Umbilical cord (tissue), 2 donors: ENCODE results near the gene ADAD1. TPM values are rescaled to one million over a fixed set of nuclear protein-coding genes. Genes with fewer than 3 reads are reported as not detected.
"Not testable (repeated sequence)": the region's sequence is repeated elsewhere in the genome, so short reads cannot be mapped to it uniquely, and the experiment has no call there.

Source experiments
- DNase-seq: peaks from one replicate; pipeline ENCODE4 v3.0.0-alpha.2; 2015; ENCODE audit warnings: low spot score
- total RNA-seq: library from RNA; depleted of rRNA; stranded (reverse); fragments of >200 nt; gene quantifications from one replicate; pipeline ENCODE4 v1.2.3, GENCODE V29; 2014; ENCODE audit warnings: low replicate concordance; ENCODE audit not compliant: insufficient read depth

Gene ADAD1
- not detected for total RNA-seq

DNA sequence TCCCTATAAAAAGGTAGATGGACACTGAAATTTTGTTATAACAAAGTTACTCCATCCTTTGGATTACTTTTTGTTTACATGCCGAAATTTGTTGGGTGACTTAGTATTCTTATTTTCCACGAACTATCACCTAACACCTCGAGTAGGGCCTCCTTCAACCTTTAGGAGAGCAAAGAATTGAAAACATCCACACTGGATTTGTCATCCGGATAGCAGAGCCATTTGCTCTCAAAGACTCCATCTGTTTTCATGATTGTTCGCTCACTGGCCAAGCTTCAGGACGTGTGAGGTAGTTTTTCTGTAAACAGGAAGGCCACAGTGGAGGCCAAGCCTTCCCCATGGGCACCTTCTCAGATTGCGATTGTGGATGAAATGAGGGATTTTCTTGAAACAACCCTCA lies at the start of gene ADAD1:
ADAD1 (plus strand) TSS at position 301 of the 400 bp plus-strand sequence. CDS start 1,059 bp downstream, outside the sequence.
- DNase-seq: no peak

DNA sequence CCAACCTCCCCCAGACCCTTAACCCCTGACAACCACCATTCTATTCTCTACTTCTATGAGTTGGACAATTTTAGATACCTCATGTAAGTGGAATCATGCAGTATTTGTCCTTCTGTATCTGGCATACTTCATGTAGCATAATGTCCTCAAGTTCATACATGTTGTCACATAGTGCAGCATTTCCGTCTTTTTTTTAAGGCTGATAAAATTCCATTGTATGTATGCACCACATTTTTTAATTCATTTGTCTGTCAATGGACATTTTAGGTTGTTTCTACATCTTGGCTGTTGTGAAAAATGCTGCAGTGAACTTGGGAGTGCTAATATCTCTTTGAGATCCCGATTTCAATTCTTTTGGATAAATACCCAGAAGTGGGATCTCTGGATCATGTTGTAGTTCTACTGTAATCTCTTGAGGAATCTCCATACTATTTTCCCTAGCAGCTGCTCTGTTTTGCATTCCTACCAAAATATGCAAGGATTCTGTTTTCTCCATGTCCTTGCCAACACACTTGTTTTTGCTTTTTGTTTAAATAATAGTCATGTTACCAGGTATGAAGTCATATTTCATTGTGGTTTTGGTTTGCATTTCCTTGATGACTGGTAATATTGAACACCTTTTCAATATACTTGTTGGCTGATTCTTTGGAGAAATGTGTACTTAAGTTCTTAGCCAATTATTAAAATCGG lies 48.8 kb upstream of the ADAD1 start:
- DNase-seq: peak; percentile 2

DNA sequence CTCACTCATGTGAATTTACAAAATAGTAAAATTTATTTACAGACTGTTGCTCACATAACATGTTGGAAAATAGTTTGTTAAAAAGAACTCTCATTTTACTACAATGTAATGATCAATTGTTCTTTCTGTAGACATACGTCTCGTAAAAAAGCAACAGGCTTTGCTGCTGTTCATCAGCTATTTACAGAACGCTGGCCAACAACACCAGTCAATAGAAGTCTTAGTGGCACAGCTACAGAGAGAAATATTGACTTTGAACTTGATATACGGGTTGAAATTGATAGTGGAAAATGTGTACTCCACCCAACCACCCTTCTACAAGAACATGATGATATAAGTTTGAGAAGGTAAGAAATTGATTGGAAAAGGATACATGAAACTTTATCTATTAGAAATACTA lies 47.6 kb upstream of the ADAD1 start:
- DNase-seq: no peak

DNA sequence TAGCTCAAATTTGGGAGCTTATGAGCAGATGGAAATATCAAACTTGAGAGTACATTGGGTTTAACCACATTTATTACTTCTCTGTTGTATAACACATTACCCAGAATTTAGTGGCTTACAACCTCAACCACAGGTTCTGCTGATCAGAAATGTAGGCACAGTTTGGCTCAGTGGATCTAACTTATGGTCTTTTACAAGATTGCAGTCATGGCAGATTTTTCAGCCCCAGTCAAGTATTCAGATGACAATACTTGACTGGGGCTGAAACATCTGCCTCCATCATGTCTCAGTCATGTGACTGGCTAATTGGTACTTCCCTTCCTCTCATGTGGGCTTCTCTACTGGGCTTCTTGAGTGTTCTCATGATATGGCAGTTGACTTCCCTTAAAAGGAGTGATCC lies 44.0 kb upstream of the ADAD1 start:
- no peak for DNase-seq

DNA sequence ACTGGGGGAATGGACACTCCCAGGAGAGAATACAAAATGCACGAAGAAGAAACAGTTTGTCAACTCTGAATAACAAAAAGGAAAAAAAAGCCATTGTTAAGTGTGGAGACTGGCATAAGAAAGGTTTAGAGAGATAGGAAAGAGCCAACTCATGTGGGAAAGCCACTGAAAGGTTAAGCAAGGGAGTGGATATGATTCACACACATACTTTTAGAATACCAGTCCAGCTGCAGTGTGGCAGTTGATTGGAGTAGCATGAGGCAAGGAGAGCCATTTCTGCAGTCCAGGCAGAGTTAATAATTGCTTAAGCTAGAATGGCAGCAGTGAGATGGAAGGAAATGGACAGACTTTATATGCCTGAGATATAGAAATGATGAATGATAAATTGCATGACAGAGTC lies 36.9 kb upstream of the ADAD1 start:
- no peak for DNase-seq

DNA sequence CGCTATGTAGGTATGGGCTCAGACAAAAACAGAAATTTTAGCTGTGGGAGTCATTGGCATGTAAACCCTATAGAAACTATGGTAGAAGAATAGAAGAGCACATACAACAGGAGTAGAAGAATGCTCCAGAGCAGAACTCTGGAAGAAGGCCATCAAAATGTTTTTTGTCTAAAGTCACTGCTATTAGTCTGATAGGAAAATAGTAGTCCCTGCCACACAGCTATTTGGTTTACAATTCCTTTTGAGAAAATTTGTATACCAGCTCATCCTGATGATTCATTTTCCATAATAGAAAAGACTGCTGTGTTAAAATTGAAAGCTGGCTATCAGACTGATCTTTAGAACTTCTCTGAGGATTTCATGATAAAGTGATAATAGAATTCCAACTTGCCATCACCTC lies 32.8 kb upstream of the ADAD1 start:
- no peak for DNase-seq

DNA sequence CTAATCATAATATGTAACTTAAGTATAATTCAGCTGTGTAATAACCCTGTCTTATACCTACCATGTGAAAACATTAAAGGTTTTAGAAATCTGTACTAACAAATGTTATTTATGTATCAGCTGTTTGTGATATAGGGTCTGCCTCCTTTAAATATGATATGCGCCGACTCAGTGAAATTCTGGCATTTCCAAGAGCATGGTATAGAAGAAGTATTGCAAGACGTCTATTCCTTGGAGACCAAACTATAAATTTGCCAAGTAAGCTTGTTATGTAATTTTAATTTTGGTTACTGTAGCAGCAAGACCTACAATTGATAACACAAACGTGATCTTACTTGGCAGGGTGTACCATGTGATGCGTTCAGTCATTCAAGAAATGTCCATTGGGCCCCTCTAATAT lies 32.3 kb upstream of the ADAD1 start:
- no peak for DNase-seq

DNA sequence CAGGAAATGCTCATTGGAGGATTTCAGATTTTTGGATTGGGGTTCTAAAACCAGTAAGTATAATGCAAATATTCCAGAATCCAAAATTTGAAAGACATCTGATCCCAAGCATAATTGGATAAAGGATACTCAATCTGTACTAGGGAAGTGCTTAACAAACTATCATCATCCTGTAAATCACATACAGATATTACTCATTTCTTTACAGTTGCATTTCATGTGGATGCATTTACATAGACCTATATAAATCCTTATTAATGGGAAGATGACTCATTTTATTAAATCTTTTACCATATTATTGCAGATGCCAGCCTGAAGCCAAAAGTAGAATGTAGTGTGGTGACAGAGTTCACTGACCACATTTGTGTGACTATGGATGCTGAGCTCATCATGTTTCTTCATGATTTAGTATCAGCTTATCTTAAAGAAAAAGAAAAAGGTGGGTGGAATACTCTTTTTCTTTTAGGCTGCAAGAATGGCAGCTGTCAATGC lies 22.4 kb upstream of the ADAD1 start:
- DNase-seq: no peak

DNA sequence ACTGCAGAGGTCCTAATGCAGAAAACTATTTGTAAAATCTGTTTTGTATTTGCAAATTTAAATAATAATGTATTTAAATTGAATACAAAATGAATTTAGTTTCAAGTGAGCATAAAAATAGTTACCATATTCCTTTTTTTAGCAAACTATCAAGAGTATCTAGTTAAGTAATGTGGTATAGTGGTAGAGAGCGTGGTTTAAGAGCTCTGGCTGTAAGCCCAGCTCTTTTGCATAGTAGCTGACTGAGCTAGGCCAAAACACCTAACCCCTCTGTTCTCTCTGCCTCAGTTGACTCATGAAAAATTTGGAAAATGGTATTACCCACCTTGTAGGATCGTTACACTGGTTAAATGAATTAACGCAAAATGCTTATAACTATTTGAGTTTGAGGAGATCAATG lies 18.1 kb upstream of the ADAD1 start:
- no peak for DNase-seq

DNA sequence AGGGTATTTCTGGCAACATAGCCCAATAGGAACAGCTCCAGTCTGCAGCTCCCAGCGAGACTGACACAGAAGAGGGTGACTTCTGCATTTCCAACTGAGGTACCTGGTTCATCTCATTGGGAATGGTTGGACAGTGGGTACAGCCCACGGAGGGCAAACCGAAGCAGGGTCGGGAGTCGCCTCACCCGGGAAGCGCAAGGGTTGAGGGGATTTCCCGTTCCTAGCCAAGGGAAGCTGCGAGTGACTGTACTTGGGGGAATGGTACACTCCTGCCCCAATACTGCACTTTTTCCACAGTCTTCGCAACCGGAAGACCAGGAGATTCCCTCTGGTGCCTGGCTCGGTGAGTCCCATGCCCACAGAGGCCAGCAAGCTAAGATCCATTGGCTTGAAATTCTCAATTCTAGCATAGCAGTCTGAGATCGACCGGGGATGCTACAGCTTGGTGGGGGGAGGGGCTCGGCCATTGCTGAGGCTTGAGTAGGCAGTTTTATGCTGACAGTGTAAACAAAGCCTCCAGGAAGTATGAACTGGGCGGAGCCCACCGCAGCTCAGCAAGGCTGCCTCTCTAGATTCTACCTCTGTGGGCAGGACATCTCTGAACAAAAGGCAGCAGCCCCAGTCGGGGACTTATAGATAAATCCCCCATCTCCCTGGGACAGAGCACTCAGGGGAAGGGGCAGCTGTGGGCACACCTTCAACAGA lies 14.0 kb upstream of the ADAD1 start:
- no peak for DNase-seq

DNA sequence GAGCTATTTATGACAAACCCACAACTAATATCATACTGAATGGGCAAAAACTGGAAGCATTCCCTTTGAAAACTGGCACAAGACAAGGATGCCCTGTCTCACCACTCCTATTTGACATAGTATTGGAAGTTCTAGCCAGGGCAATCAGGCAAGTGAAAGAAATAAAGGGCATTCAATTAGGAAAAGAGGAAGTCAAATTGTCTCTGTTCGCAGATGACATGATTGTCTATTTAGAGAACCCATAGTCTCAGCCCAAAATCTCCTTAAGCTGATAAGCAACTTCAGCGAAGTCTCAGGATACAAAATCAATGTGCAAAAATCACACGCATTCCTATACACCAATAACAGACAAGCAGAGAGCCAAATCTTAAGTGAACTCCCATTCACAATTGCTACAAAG lies 10.0 kb upstream of the ADAD1 start:
- not testable (repeated sequence) for DNase-seq

DNA sequence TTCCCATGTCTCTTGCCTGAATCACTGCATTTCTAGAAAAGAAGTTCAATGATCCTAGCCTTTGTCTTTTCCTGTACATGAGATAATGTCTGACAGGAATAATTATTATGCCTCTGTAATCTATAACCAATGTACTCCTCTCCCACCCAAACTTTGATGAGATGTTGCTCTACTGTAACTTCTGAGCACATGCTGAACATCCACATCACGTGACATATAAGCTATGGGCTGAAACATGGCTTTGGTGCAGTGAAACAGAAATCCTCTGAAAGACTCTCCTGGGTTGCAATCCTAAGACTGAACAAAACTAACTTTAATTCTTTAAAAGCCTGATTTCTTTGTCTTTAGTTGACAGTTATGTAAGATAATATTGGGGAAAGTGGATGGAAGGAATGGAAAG lies 1.5 kb upstream of the ADAD1 start:
- peak; percentile 12 for DNase-seq

DNA sequence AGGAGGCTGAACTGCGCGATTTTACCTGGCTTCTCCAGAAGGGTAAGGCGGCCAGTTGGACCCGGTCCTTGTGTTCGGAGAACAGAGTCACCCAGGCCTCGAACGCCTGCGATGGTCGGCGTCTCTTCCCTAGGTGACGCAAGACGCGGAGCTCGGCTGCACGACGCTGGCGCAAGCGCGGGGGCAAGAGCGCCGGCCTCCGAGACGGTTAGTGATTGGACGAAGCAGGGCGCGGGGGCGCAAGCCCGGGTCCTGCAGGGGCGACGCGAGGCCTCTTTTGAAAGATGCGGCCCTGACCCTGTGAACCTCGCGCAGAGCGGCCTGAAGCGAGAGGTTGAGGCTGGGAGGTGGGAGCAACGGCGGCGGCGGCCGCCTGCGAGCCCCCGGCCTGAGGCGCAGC lies 428 bp downstream of the ADAD1 start:
- DNase-seq: no peak

DNA sequence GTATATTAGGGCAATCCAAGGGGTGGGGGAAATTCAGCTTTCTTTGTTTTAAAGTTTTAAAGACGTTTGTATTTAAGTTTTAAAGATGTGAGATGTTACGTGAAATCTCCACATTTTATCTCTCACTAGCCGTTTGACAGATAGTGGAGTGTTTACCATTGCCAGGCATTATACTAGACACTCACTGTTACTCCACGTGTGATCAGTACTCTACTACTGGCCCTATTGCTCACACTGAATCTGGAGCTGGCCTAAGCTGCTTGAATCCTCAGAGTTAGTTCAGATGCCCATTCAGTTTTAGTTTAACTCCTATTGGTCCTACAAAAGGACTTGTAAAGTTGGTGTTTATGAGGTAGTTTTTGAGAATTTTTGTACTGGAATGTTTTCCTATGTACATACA lies 4.5 kb downstream of the ADAD1 start:
- peak; percentile 17 for DNase-seq

DNA sequence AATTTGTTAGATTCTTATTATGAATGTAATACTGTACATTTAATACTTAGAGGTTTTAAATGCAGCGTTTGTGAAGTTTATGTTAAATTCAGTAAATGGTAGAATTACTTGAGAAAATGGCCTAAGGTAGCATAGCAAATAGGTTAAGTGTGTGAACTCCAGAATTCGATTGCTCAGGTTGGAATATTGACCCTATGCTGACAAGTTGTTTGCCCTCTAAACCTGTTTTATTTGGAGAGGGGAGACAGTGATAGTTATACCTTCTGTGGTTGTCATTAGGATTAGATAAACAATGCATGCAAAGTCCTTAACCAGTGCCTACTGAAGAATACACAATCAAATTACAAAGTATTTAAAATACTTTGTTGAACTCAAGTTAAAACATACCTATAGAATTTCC lies 5.4 kb downstream of the ADAD1 start:
- DNase-seq: no peak

DNA sequence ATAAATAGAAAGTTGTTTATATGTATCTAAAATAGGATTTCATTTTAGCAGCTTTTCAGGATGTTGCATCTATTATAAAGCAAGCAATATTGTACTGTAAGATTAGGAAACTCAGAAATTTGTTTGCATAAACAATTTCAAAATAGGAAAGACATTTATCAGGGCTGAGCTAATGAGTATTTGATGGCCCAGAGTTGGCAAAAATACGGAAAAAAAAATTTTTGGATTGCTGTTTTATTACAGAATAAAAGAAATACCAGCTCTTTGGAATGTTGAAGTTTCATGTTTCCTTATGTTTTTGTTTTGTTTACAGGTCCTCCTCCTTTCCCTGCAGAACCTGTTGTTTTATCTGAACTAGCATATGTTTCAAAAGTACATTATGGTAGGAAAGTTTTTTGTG lies 14.5 kb downstream of the ADAD1 start:
- DNase-seq: no peak

DNA sequence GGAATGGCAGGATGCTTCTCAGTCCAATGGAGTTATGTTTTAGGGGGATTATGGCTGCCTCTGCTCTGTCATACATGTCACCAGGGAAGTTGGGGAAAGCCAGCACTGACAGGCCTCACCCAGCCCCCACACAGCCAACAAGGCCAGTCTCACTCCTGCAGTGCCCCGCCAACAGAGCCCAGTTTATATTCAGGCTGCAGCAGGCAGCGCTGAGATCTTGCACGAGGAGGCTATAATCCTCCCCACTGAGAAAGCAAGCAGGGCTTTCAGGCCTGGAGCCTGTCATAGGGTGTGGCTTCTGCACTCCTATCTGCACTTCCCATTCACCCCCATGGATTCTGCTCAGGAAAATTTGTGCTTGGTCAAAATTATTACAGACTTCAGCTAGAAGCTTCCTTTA lies 25.1 kb downstream of the ADAD1 start:
- DNase-seq: peak; percentile 62

DNA sequence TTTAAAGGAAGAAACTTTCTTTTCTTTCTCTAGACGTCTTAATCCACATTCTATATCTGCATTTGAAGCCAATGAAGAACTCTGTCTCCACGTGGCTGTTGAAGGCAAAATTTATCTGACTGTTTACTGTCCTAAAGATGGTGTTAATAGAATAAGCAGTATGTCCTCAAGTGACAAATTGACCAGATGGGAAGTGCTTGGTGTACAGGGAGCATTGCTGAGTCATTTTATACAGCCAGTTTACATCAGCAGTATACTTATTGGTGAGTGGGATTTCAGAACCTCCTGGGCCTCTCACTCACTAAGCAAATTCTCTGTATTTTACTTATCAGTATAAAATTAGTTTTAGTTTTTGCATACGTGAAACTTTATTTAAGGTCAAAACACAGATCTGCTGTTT lies 33.7 kb downstream of the ADAD1 start:
- DNase-seq: peak; percentile 50

DNA sequence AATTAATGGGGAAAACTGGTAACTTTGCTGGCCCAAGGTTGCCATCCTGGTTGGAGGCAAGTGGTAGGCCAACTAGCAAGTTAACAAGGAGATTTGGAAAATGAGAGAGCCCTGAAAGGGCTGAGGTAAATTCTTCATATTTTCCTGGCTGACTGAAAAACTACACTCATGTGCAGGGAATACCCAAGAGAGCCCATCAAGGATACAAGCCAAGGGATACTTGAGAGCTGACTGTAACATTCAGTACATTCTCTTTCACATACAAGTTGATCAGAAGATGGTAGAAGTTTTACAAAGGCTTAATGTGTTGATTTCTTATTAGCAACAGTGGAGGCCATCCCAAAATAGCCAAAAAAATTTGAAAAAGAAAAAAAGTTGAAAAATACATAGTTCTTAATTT lies 44.4 kb downstream of the ADAD1 start:
- DNase-seq: no peak

DNA sequence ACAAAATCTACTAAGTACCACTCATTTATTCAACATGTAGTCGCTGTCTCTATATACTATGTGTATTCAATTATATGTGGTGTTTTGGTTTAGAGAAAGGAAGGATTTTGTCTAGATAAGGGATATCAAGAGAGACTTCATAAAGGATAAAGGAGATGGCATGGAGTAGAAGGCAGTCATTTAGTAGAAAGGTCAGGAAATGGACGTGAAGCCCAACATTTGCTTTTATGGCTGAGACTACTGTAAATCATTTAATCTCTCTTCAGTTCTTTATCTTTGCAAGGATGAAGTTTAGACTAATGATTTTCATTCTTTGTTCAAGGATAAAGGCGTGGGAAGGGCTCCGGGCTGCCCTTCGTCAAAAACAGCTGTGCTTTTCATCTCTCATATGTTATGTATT lies 52.5 kb downstream of the ADAD1 start:
- DNase-seq: peak; percentile 91

DNA sequence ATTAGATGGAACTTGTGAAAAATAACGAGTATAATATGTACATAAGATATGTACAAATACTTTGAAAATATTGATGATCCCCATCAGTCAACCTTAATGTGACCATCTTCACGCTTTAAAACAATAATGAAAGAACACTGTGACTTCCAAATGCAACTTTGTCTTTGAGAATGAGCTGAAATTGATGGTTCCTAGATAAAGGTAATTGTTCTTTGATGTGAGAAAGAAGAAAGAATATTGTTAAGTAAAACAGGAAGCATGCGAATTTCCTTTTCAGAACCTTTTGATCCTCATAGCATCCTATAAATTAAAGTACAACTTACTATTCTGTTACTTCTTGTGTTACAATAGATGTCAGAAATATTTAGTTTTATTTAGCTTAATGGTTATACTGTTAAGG lies 55.5 kb downstream of the ADAD1 start:
- DNase-seq: no peak

DNA sequence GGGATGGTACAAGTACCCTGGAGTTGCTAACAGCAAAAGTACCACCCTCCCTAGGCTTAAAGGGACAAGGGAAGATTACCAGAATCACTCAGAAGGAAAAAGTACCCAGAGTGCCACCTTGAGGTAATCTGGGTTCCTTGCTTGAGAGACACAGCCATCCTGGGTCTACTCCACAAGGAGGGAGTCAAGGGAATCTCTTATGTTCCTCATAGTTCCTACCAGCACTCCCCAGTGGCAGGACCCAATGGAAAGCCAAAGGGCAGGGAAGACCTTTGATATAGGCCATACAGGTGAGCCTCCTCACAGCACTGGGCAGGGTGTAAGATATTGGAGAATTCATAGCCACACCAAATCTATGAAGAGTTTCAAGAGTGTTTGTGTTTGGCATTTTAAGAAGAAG lies 72.0 kb downstream of the ADAD1 start:
- no peak for DNase-seq

DNA sequence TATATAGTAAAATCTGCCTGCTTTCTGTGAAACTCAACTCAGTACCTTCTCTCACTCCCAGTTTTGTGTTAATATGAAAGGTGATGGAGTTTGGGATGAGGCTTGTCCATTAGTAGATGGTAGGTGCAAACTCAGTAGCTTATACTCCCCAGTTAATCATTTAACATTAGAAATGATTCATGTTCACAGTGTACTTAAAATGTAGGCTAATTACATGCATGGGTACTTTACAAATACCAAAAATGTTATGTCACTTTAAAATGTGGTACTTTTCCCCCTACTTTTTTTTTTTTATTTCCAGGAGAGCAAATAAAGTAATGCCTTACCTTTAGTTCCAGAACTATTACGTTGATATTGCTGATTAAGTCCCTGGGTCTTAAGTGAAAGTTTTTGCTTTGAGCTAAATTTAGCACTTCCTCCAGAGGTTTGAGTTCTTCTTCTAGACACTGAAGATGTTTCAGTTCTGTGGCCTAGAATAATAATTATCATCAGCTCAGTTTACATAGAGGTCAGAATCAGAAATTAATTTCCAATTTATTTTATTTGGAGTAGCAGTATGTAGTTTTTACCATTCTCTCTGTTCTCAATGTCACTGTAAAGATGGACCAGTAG lies 74.7 kb downstream of the ADAD1 start:
- DNase-seq: no peak
